ENCODE data around the gene ADPRS. TPM values are rescaled to one million over a fixed set of nuclear protein-coding genes. Genes with fewer than 3 reads are reported as not detected.

Gene ADPRS
- total and polyA plus RNA-seq, 9 of the 15 experiments (the other 6 are each of a cell fraction or from before 2014, with no cell fraction given): 5.9 to 40.0 (median 27.4) TPM

- TF ChIP-seq, protein P1, sequence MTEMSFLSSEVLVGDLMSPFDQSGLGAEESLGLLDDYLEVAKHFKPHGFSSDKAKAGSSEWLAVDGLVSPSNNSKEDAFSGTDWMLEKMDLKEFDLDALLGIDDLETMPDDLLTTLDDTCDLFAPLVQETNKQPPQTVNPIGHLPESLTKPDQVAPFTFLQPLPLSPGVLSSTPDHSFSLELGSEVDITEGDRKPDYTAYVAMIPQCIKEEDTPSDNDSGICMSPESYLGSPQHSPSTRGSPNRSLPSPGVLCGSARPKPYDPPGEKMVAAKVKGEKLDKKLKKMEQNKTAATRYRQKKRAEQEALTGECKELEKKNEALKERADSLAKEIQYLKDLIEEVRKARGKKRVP (CRISPR knock-in tag; IDR thresholded peaks at IDR 0.05): no peak
- TF ChIP-seq PYGO2 (tag; IDR thresholded peaks at IDR 0.05) (no peak), UBTF (IDR thresholded peaks at IDR 0.05; ENCODE audit: borderline replicate concordance in 1 of 2, low read depth in 2 of 2, low read length in 2 of 2) (no peak), MYNN (IDR thresholded peaks at IDR 0.05) (no peak), MYNN (CRISPR knock-in tag; IDR thresholded peaks at IDR 0.05) (no peak), FOXA3 (CRISPR knock-in tag; conservative IDR thresholded peaks at IDR 0.05 in 1 of 2, IDR thresholded peaks at IDR 0.05 in 1 of 2) (no peak; a peak in 1 of 4 replicates), CBX5 (IDR thresholded peaks at IDR 0.05; ENCODE audit: borderline replicate concordance, low read depth) (no peak), NFXL1 (CRISPR knock-in tag; IDR thresholded peaks at IDR 0.05) (no peak), CBX2 (IDR thresholded peaks at IDR 0.05; ENCODE audit: insufficient read depth, low read length, poor library complexity, severe bottlenecking) (no peak), ZNF408 (CRISPR knock-in tag; IDR thresholded peaks at IDR 0.05; ENCODE audit: low read depth) (no peak), ATF1 (CRISPR knock-in tag; IDR thresholded peaks at IDR 0.05) (no peak), ATF1 (tag; IDR thresholded peaks at IDR 0.05) (peak; percentile 45; the same call in 1 of the 2 replicates), HNRNPL (IDR thresholded peaks at IDR 0.05; ENCODE audit: low read depth, low read length) (no peak), TARDBP (IDR thresholded peaks at IDR 0.05) (peak; percentile 29; the same call in 1 of the 2 replicates), PRDM10 (IDR thresholded peaks at IDR 0.05; ENCODE audit: partially characterized antibody) (no peak), BRD4 (IDR thresholded peaks at IDR 0.05) (no peak), TGIF2 (CRISPR knock-in tag; IDR thresholded peaks at IDR 0.05) (no peak)
- TF ChIP-seq, protein P2, sequence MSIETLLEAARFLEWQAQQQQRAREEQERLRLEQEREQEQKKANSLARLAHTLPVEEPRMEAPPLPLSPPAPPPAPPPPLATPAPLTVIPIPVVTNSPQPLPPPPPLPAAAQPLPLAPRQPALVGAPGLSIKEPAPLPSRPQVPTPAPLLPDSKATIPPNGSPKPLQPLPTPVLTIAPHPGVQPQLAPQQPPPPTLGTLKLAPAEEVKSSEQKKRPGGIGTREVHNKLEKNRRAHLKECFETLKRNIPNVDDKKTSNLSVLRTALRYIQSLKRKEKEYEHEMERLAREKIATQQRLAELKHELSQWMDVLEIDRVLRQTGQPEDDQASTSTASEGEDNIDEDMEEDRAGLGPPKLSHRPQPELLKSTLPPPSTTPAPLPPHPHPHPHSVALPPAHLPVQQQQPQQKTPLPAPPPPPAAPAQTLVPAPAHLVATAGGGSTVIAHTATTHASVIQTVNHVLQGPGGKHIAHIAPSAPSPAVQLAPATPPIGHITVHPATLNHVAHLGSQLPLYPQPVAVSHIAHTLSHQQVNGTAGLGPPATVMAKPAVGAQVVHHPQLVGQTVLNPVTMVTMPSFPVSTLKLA (conservative IDR thresholded peaks at IDR 0.05): peak in 1 of 2 experiments; percentile 38; a peak in 1 of 4 replicates
Observed at GRCh38 chr1:36099681-36100341, 11.1 kb downstream of the ADPRS start (continued).
